ENCODE data around the gene CANT1.

DNA sequence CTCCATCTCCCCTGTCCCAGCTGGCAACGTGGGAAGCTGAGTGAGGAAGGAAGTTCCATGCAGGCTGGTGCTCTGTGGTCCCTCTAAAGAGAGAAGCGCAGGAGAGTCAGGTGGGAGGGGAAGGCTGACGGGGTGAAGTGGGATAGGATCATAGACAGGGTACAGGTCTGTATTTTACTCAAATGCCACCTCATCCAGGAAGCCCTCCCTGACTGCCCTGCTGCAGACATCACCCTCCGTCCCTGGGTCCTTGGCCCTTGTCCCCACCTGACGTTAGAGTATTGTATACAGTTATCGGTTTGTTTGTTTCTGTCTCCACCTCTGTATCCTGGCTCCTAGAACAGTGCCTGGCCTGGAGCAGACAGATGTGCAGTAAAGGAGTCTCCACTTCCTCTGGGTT is 11.7 kb downstream of the CANT1 start:
- TF ChIP-seq POLR2AphosphoS5 (IDR thresholded peaks at IDR 0.05) (no peak), POLR2A (IDR thresholded peaks at IDR 0.05; ENCODE audit: low read depth) (no peak), EP300 (IDR thresholded peaks at IDR 0.05) (no peak)

All from esophagus muscularis mucosa (tissue), 3 donors.